SK-N-SH treated with all-trans-retinoic acid at 6 μM for 48 hours (cell line): ENCODE measurements around the gene OLA1.

ENCODE experiments used
- BACH2 ChIP-seq: fragments of 250-450 bp; sonication (Bioruptor Pico); IDR thresholded peaks from 2 replicates; pipeline ENCODE4 v1.9.0; 2021; ENCODE audit warnings: mild to moderate bottlenecking, borderline replicate concordance
- ESRRG ChIP-seq: fragments of 250-450 bp; sonication (Bioruptor Pico); IDR thresholded peaks from 2 replicates; pipeline ENCODE4 v1.6.1; 2021; ENCODE audit warnings: mild to moderate bottlenecking
- SNAI2 ChIP-seq: fragments of 250-450 bp; sonication (Bioruptor Pico); IDR thresholded peaks from 2 replicates; pipeline ENCODE4 v1.5.0; 2020; ENCODE audit warnings: mild to moderate bottlenecking, moderate library complexity
- TF ChIP-seq, protein P1 (sequence below): fragments of 250-450 bp; sonication (Bioruptor Pico); IDR thresholded peaks from 2 replicates; pipeline ENCODE4 v1.5.1; 2020; ENCODE audit warnings: low read depth, mild to moderate bottlenecking, moderate library complexity

DNA sequence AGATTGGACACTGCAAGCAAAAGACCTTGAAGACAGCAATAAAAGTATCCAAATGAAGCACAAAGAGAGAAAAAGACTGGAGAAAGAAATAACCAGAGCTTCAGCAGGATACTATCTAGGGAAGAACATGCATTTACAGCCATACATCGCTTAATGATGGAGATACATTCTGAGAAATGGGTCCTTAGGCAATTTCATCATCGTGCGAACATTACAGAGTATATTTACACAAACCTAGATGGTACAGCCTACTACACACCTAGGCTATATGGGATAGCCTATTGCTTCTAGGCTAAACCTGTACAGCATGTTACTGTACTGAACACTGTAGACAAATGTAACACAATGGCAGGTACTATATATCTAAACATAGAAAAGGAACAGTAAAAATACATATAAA, 11.9 kb downstream of the OLA1 start:
- TF ChIP-seq, protein P1, sequence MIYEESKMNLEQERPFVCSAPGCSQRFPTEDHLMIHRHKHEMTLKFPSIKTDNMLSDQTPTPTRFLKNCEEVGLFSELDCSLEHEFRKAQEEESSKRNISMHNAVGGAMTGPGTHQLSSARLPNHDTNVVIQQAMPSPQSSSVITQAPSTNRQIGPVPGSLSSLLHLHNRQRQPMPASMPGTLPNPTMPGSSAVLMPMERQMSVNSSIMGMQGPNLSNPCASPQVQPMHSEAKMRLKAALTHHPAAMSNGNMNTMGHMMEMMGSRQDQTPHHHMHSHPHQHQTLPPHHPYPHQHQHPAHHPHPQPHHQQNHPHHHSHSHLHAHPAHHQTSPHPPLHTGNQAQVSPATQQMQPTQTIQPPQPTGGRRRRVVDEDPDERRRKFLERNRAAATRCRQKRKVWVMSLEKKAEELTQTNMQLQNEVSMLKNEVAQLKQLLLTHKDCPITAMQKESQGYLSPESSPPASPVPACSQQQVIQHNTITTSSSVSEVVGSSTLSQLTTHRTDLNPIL: no peak
- TF ChIP-seq SNAI2 (CRISPR knock-in tag): no peak
- no peak for TF ChIP-seq ESRRG (CRISPR knock-in tag)
- no peak for TF ChIP-seq BACH2 (CRISPR knock-in tag)
